HG03439 (cell line): ENCODE data around the gene CPVL.
"Not testable (repeated sequence)": the region's sequence is repeated elsewhere in the genome, so short reads cannot be mapped to it uniquely, and the experiment has no call there.

Experiments
- ATAC-seq: cut with Tn5 transposase; IDR thresholded peaks from one replicate; pipeline ENCODE4 v1.9.1; 2021; ENCODE audit warnings: mild to moderate bottlenecking, moderate library complexity; ENCODE audit not compliant: unreplicated experiment

CPVL gene

GRCh38 chr7:29093091-29093490 lies 53.2 kb downstream of the CPVL start:
- not testable (repeated sequence) for ATAC-seq

- no peak for ATAC-seq
Measured at GRCh38 chr7:29091715-29092114, 54.6 kb downstream of the CPVL start.

GRCh38 chr7:29090836-29091601 lies 55.3 kb downstream of the CPVL start:
- ATAC-seq = no peak

GRCh38 chr7:29090151-29090805 lies 56.1 kb downstream of the CPVL start:
- no peak for ATAC-seq

- no peak for ATAC-seq
Measured at GRCh38 chr7:29087840-29088170, 58.5 kb downstream of the CPVL start.

- ATAC-seq = no peak
Measured at GRCh38 chr7:29086545-29086944, 59.8 kb downstream of the CPVL start.

- no peak for ATAC-seq
Measured at GRCh38 chr7:29084832-29085231, 61.5 kb downstream of the CPVL start.

GRCh38 chr7:29080803-29081202 lies 65.5 kb downstream of the CPVL start:
- ATAC-seq = no peak

GRCh38 chr7:29078311-29079260 lies 67.8 kb downstream of the CPVL start:
- no peak for ATAC-seq

GRCh38 chr7:29077854-29078253 lies 68.5 kb downstream of the CPVL start:
- ATAC-seq = no peak

GRCh38 chr7:29077176-29077575 lies 69.2 kb downstream of the CPVL start:
- no peak for ATAC-seq

GRCh38 chr7:29076631-29077030 lies 69.7 kb downstream of the CPVL start:
- ATAC-seq = no peak

GRCh38 chr7:29075606-29076005 lies 70.7 kb downstream of the CPVL start:
- ATAC-seq = no peak

GRCh38 chr7:29071203-29071874 lies 75.0 kb downstream of the CPVL start:
- no peak for ATAC-seq

- no peak for ATAC-seq
Measured at GRCh38 chr7:29066641-29067040, 79.7 kb downstream of the CPVL start.

GRCh38 chr7:29065181-29065857 lies 81.0 kb downstream of the CPVL start:
- ATAC-seq = no peak

GRCh38 chr7:29063872-29064271 lies 82.5 kb downstream of the CPVL start:
- no peak for ATAC-seq

GRCh38 chr7:29063236-29063635 lies 83.1 kb downstream of the CPVL start:
- ATAC-seq = no peak

GRCh38 chr7:29053105-29053872 lies 93.0 kb downstream of the CPVL start:
- ATAC-seq = no peak

GRCh38 chr7:29046978-29047377 lies 99.4 kb downstream of the CPVL start:
- no peak for ATAC-seq
